A549 (cell line): ENCODE results near the gene ARHGAP26.

ENCODE experiments used
- CBX2 ChIP-seq: fragments of 200-600 bp; sonication (generic); IDR thresholded peaks from 2 replicates; pipeline ENCODE4 v1.6.1; 2016; ENCODE audit warnings: low read depth, mild to moderate bottlenecking, borderline replicate concordance
- CHD4 ChIP-seq: fragments of 200-600 bp; sonication (generic); IDR thresholded peaks from 2 replicates; pipeline ENCODE4 v1.6.1; 2016; ENCODE audit warnings: antibody characterized with exemption, mild to moderate bottlenecking, borderline replicate concordance
- CTCF ChIP-seq: fragments of >200 bp; sonication (Bioruptor Twin); formaldehyde crosslinking; IDR thresholded peaks from 3 replicates; pipeline ENCODE4 v1.5.1; 2016
- POLR2A ChIP-seq: IDR thresholded peaks from 2 replicates; pipeline ENCODE4 v1.6.1; 2012; ENCODE audit warnings: mild to moderate bottlenecking, low read length
- USF2 ChIP-seq: fragments of 450-650 bp; IDR thresholded peaks from 2 replicates; pipeline ENCODE4 v1.6.1; 2014; ENCODE audit warnings: antibody characterized with exemption
- TF ChIP-seq, protein P1 (sequence below): IDR thresholded peaks from 2 replicates; pipeline ENCODE4 v1.6.1; 2012; ENCODE audit warnings: low read depth, borderline replicate concordance

DNA sequence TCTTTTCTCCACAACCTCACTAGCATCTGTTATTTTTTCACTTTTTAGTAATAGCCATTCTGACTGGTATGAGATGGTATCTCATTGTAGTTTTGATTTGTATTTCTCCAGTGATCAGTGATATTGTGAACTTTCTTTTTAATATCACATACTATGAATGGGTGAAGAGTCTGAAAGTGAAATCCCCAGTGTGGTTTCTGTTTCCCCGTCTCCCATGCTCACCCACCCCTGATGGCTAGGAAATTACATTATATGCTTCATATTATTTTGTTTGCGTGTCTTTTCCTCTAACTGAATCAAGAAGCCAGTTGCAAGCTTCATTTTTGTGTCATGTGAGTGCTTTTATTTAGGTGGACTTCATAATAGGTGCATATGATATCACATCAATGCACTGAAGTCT, 171.1 kb downstream of the ARHGAP26 start:
- no peak for TF ChIP-seq CTCF
- TF ChIP-seq, protein P1, sequence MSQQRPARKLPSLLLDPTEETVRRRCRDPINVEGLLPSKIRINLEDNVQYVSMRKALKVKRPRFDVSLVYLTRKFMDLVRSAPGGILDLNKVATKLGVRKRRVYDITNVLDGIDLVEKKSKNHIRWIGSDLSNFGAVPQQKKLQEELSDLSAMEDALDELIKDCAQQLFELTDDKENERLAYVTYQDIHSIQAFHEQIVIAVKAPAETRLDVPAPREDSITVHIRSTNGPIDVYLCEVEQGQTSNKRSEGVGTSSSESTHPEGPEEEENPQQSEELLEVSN = no peak
- no peak for TF ChIP-seq CHD4
- no peak for TF ChIP-seq USF2
- TF ChIP-seq POLR2A = no peak
- TF ChIP-seq CBX2 = no peak
